CD14-positive monocyte (primary cell): Measurements from ENCODE around the gene TRAPPC1. TPM values are rescaled to one million over a fixed set of nuclear protein-coding genes. Genes with fewer than 3 reads are reported as not detected.

ENCODE experiments used
- DNase-seq, 3 donors: peaks; one replicate each; pipeline ENCODE4 v3.0.0-alpha.2; 2011 to 2022
- H2AFZ ChIP-seq: 2 replicates; pipeline ENCODE4 v1.6.0; 2012; ENCODE audit warnings: mild to moderate bottlenecking, low read depth, low read length, inconsistent platforms; ENCODE audit not compliant: insufficient read depth, poor library complexity, severe bottlenecking
- H3K27ac ChIP-seq, 2 donors: 1 replicate in 1 of 2; 2 replicates in 1 of 2; pipeline ENCODE4 v1.5.1; 2012 to 2013; ENCODE audit warnings: low read length in 2 of 2, control low read depth in 1 of 2, inconsistent platforms in 1 of 2, low read depth in 1 of 2, mild to moderate bottlenecking in 1 of 2
- H3K27me3 ChIP-seq, 2 donors: one replicate each; pipeline versions ENCODE4 v1.6.0 to v1.6.1; 2011 to 2013; ENCODE audit warnings: low read length in 2 of 2; ENCODE audit not compliant: control insufficient read depth in 2 of 2, insufficient read depth in 2 of 2
- H3K36me3 ChIP-seq, 2 donors: replicated peaks in 1 of 2; 1 replicate in 1 of 2; 2 replicates in 1 of 2; pipeline versions ENCODE4 v1.5.1 to v1.6.1; 2012 to 2013; ENCODE audit warnings: low read length in 2 of 2, control low read depth in 1 of 2, inconsistent platforms in 1 of 2, mild to moderate bottlenecking in 1 of 2; ENCODE audit not compliant: insufficient read depth in 2 of 2, control insufficient read depth in 1 of 2
- H3K4me1 ChIP-seq, 2 donors: 1 replicate in 1 of 2; 2 replicates in 1 of 2; pipeline versions ENCODE4 v1.5.1 to v1.6.1; 2012 to 2013; ENCODE audit warnings: low read length in 2 of 2, control low read depth in 1 of 2, inconsistent platforms in 1 of 2, mild to moderate bottlenecking in 1 of 2, moderate library complexity in 1 of 2; ENCODE audit not compliant: insufficient read depth in 2 of 2, control insufficient read depth in 1 of 2
- H3K4me2 ChIP-seq: replicated peaks from 2 replicates; pipeline ENCODE3; 2012; ENCODE audit warnings: low read length, moderate library complexity, mild to moderate bottlenecking; ENCODE audit not compliant: poor library complexity, severe bottlenecking; ENCODE audit errors: extremely low read depth
- H3K4me3 ChIP-seq, 3 experiments: fragments of 200-600 bp in 1 of 3; sonication (generic) in 1 of 3; replicated peaks in 1 of 3; 1 replicate in 2 of 3; 2 replicates in 1 of 3; pipeline ENCODE4 v1.5.1; 2011 to 2013; ENCODE audit warnings: low read length in 3 of 3, mild to moderate bottlenecking in 3 of 3, control low read depth in 2 of 3, low read depth in 2 of 3, inconsistent platforms in 1 of 3, moderate library complexity in 1 of 3
- H3K79me2 ChIP-seq: 2 replicates; pipeline ENCODE4 v1.6.0; 2012; ENCODE audit warnings: mild to moderate bottlenecking, control low read depth, inconsistent platforms, low read length, moderate library complexity; ENCODE audit not compliant: insufficient read depth
- H3K9ac ChIP-seq: 2 replicates; pipeline ENCODE4 v1.6.0; 2017; ENCODE audit warnings: low read length, mild to moderate bottlenecking; ENCODE audit not compliant: insufficient read depth, poor library complexity, severe bottlenecking
- H3K9me3 ChIP-seq, 2 donors: replicated peaks in 1 of 2; 1 replicate in 1 of 2; 2 replicates in 1 of 2; pipeline versions ENCODE4 v1.5.1 to v1.6.1; 2012 to 2013; ENCODE audit warnings: low read length in 2 of 2, control low read depth in 1 of 2; ENCODE audit not compliant: control insufficient read depth in 1 of 2, insufficient read depth in 1 of 2
- H4K20me1 ChIP-seq: 2 replicates; pipeline ENCODE4 v1.6.0; 2012; ENCODE audit warnings: mild to moderate bottlenecking, low read length, control low read depth, moderate library complexity; ENCODE audit not compliant: insufficient read depth
- H3K27ac Mint-ChIP-seq, 7 donors: one replicate each; pipeline ENCODE4 v1.8.0; 2020; ENCODE audit warnings: mild to moderate bottlenecking in 7 of 7, mixed read lengths in 7 of 7, moderate library complexity in 6 of 7, inconsistent platforms in 2 of 7
- H3K27me3 Mint-ChIP-seq, 3 donors: one replicate each; pipeline ENCODE4 v1.8.0; 2021 to 2022; ENCODE audit warnings: low read depth in 3 of 3, mild to moderate bottlenecking in 3 of 3, mixed read lengths in 3 of 3, moderate library complexity in 3 of 3, inconsistent platforms in 1 of 3
- H3K36me3 Mint-ChIP-seq, 2 donors: one replicate each; pipeline ENCODE4 v1.8.0; 2020; ENCODE audit warnings: mixed read lengths in 2 of 2, inconsistent platforms in 1 of 2, mild to moderate bottlenecking in 1 of 2
- H3K4me1 Mint-ChIP-seq: one replicate; pipeline ENCODE4 v1.8.0; 2020; ENCODE audit warnings: mild to moderate bottlenecking, mixed read lengths
- H3K4me3 Mint-ChIP-seq, 2 donors: one replicate each; pipeline ENCODE4 v1.8.0; 2020; ENCODE audit warnings: mild to moderate bottlenecking in 2 of 2, mixed read lengths in 2 of 2, moderate library complexity in 1 of 2
- H3K9me3 Mint-ChIP-seq, 7 donors: one replicate each; pipeline ENCODE4 v1.8.0; 2020 to 2022; ENCODE audit warnings: mixed read lengths in 7 of 7, mild to moderate bottlenecking in 6 of 7, moderate library complexity in 6 of 7, inconsistent platforms in 2 of 7
- CTCF ChIP-seq: fragments of 200-600 bp; IDR thresholded peaks from one replicate; pipeline ENCODE4 v1.8.0; 2022; ENCODE audit warnings: antibody characterized with exemption, mild to moderate bottlenecking
- WGBS: methylation state at CpG from one replicate; pipeline ENCODE4 v1.1.5; 2013; ENCODE audit warnings: missing lambda C conversion rate; ENCODE audit not compliant: insufficient coverage; 5-methylcytosine and 5-hydroxymethylcytosine counted together
- intact Hi-C, 2 donors: fragments of 100-400 bp; cut with micrococcal nuclease; formaldehyde crosslinking; loops; one replicate each; pipeline versions ENCODE4 v1.15.0 to v1.15.1; 2023
- polyA plus RNA-seq, 3 donors: library from polyadenylated mRNA; depleted of rRNA in 1 of 3; unstranded in 2 of 3; stranded (reverse) in 1 of 3; fragments of 300-500 nt in 2 of 3; fragments of >200 nt in 1 of 3; fragmentation: Illumina TruSeq in 2 of 3; gene quantifications; 1 replicate in 2 of 3; 2 replicates in 1 of 3; pipeline ENCODE4 v1.2.3, GENCODE V29; 2012 to 2021

TRAPPC1 gene
- polyA plus RNA-seq, 3 donors, result 172 to 266 (median 224) TPM

GRCh38 chr17:7961421-7961820 lies 29.7 kb upstream of the TRAPPC1 start:
- Histone ChIP-seq H3K4me2 (no peak overlapping the region), H3K9me3 (no peaks in the 10 kb centered on the region), H3K9ac (no peak overlapping the region), H3K4me3 (no peak overlapping the region), H4K20me1 (no peaks in the 10 kb centered on the region), H3K4me1 (peaks cover 8 to 13% of the 10 kb centered on the region in 2 donors), H3K36me3 (no peaks in the 10 kb centered on the region), H3K27ac (no peak overlapping the region), H2AFZ (no peak overlapping the region), H3K27me3 (no peaks in the 10 kb centered on the region), H3K79me2 (no peaks in the 10 kb centered on the region)
- no peaks in the 10 kb centered on the region for H3K9me3 Mint-ChIP-seq
- TF ChIP-seq CTCF, result no peak
- H3K4me1 Mint-ChIP-seq, result peaks cover 16% of the 10 kb centered on the region
- H3K36me3 Mint-ChIP-seq, result no peaks in the 10 kb centered on the region
- no peaks in the 10 kb centered on the region for H3K27me3 Mint-ChIP-seq
- intact Hi-C loops, result no loop called here
- no peak for DNase-seq
- H3K27ac Mint-ChIP-seq, result no peak overlapping the region
- no peak overlapping the region for H3K4me3 Mint-ChIP-seq
- 14% methylated on average over 1 of the region's 2 CpGs for WGBS

GRCh38 chr17:7959503-7960253 lies 27.9 kb upstream of the TRAPPC1 start:
- Histone ChIP-seq H3K4me2 (no peak overlapping the region), H3K9me3 (no peaks in the 10 kb centered on the region), H3K4me1 (peaks cover 6 to 18% of the 10 kb centered on the region in 2 donors), H3K36me3 (no peaks in the 10 kb centered on the region), H4K20me1 (no peaks in the 10 kb centered on the region), H2AFZ (no peak overlapping the region), H3K9ac (no peak overlapping the region), H3K27ac (no peak overlapping the region), H3K27me3 (no peaks in the 10 kb centered on the region), H3K79me2 (no peaks in the 10 kb centered on the region), H3K4me3 (no peak overlapping the region)
- H3K27me3 Mint-ChIP-seq, result no peaks in the 10 kb centered on the region
- DNase-seq, result peak; percentile 16 to 54 (median 45)
- no peaks in the 10 kb centered on the region for H3K36me3 Mint-ChIP-seq
- TF ChIP-seq CTCF, result no peak
- no peak overlapping the region for H3K4me3 Mint-ChIP-seq
- H3K27ac Mint-ChIP-seq, result peak overlapping the region in 2 of 7 donors; percentile 49 to 50
- intact Hi-C loops, result no loop called here
- WGBS, result 100% methylated on average over 5 of the region's 9 CpGs
- H3K4me1 Mint-ChIP-seq, result peaks cover 27% of the 10 kb centered on the region
- H3K9me3 Mint-ChIP-seq, result no peaks in the 10 kb centered on the region
